ENCODE data around the gene BCAR3.

BCAR3 gene

GRCh38 chr1:93640656-93641440 lies 40.8 kb downstream of the BCAR3 start:
- no peaks in the 10 kb centered on the region for H3K36me3 ChIP-seq (ENCODE audit: control insufficient read depth, insufficient read depth, low read length)
- no peak overlapping the region for H3K4me3 ChIP-seq (ENCODE audit: low read depth, low read length)
- no peak overlapping the region for H3K9ac ChIP-seq (ENCODE audit: low read depth, low read length)
- H3K4me1 ChIP-seq (ENCODE audit: control insufficient read depth, insufficient read depth, low read length) = peaks cover 21% of the 10 kb centered on the region
- no peaks in the 10 kb centered on the region for H3K9me3 ChIP-seq (ENCODE audit: control insufficient read depth, insufficient read depth, low read length)
- no peaks in the 10 kb centered on the region for H3K27me3 ChIP-seq (ENCODE audit: control insufficient read depth, insufficient read depth, low read length)

GRCh38 chr1:93638981-93639380 lies 42.7 kb downstream of the BCAR3 start:
- Histone ChIP-seq H3K36me3 (ENCODE audit: control insufficient read depth, insufficient read depth, low read length) (no peaks in the 10 kb centered on the region), H3K27me3 (ENCODE audit: control insufficient read depth, insufficient read depth, low read length) (no peaks in the 10 kb centered on the region), H3K4me3 (ENCODE audit: low read depth, low read length) (no peak overlapping the region), H3K9ac (ENCODE audit: low read depth, low read length) (no peak overlapping the region), H3K9me3 (ENCODE audit: control insufficient read depth, insufficient read depth, low read length) (no peaks in the 10 kb centered on the region), H3K4me1 (ENCODE audit: control insufficient read depth, insufficient read depth, low read length) (peaks cover 17% of the 10 kb centered on the region)

- H3K4me1 ChIP-seq (ENCODE audit: control insufficient read depth, insufficient read depth, low read length) = peaks cover 16% of the 10 kb centered on the region
- no peaks in the 10 kb centered on the region for H3K9me3 ChIP-seq (ENCODE audit: control insufficient read depth, insufficient read depth, low read length)
- H3K27me3 ChIP-seq (ENCODE audit: control insufficient read depth, insufficient read depth, low read length) = no peaks in the 10 kb centered on the region
- H3K4me3 ChIP-seq (ENCODE audit: low read depth, low read length) = no peak overlapping the region
- no peak overlapping the region for H3K9ac ChIP-seq (ENCODE audit: low read depth, low read length)
- no peaks in the 10 kb centered on the region for H3K36me3 ChIP-seq (ENCODE audit: control insufficient read depth, insufficient read depth, low read length)
Observed at GRCh38 chr1:93638307-93638847, 43.3 kb downstream of the BCAR3 start.

- Histone ChIP-seq H3K9ac (ENCODE audit: low read depth, low read length) (no peak overlapping the region), H3K36me3 (ENCODE audit: control insufficient read depth, insufficient read depth, low read length) (no peaks in the 10 kb centered on the region), H3K9me3 (ENCODE audit: control insufficient read depth, insufficient read depth, low read length) (no peaks in the 10 kb centered on the region), H3K4me1 (ENCODE audit: control insufficient read depth, insufficient read depth, low read length) (peaks cover 16% of the 10 kb centered on the region), H3K27me3 (ENCODE audit: control insufficient read depth, insufficient read depth, low read length) (no peaks in the 10 kb centered on the region), H3K4me3 (ENCODE audit: low read depth, low read length) (no peak overlapping the region)
Observed at GRCh38 chr1:93636712-93637111, 44.9 kb downstream of the BCAR3 start.

- H3K27me3 ChIP-seq (ENCODE audit: control insufficient read depth, insufficient read depth, low read length) = no peaks in the 10 kb centered on the region
- H3K9ac ChIP-seq (ENCODE audit: low read depth, low read length) = no peak overlapping the region
- H3K4me3 ChIP-seq (ENCODE audit: low read depth, low read length) = peak overlapping the region; percentile 31
- H3K36me3 ChIP-seq (ENCODE audit: control insufficient read depth, insufficient read depth, low read length) = no peaks in the 10 kb centered on the region
- H3K4me1 ChIP-seq (ENCODE audit: control insufficient read depth, insufficient read depth, low read length) = peaks cover 16% of the 10 kb centered on the region
- H3K9me3 ChIP-seq (ENCODE audit: control insufficient read depth, insufficient read depth, low read length) = no peaks in the 10 kb centered on the region
Observed at GRCh38 chr1:93635614-93636543, 45.8 kb downstream of the BCAR3 start.

GRCh38 chr1:93633313-93633712 lies 48.3 kb downstream of the BCAR3 start:
- Histone ChIP-seq H3K27me3 (ENCODE audit: control insufficient read depth, insufficient read depth, low read length) (no peaks in the 10 kb centered on the region), H3K36me3 (ENCODE audit: control insufficient read depth, insufficient read depth, low read length) (peaks cover 2% of the 10 kb centered on the region), H3K9me3 (ENCODE audit: control insufficient read depth, insufficient read depth, low read length) (no peaks in the 10 kb centered on the region), H3K4me1 (ENCODE audit: control insufficient read depth, insufficient read depth, low read length) (peaks cover 12% of the 10 kb centered on the region), H3K9ac (ENCODE audit: low read depth, low read length) (no peak overlapping the region), H3K4me3 (ENCODE audit: low read depth, low read length) (no peak overlapping the region)

- peaks cover 2% of the 10 kb centered on the region for H3K36me3 ChIP-seq (ENCODE audit: control insufficient read depth, insufficient read depth, low read length)
- no peaks in the 10 kb centered on the region for H3K9me3 ChIP-seq (ENCODE audit: control insufficient read depth, insufficient read depth, low read length)
Observed at GRCh38 chr1:93631626-93632365, 49.8 kb downstream of the BCAR3 start.

GRCh38 chr1:93630168-93630567 lies 51.5 kb downstream of the BCAR3 start:
- Histone ChIP-seq H3K9me3 (ENCODE audit: control insufficient read depth, insufficient read depth, low read length) (no peaks in the 10 kb centered on the region), H3K27me3 (ENCODE audit: control insufficient read depth, insufficient read depth, low read length) (no peaks in the 10 kb centered on the region), H3K9ac (ENCODE audit: low read depth, low read length) (no peak overlapping the region), H3K4me3 (ENCODE audit: low read depth, low read length) (no peak overlapping the region), H3K36me3 (ENCODE audit: control insufficient read depth, insufficient read depth, low read length) (peaks cover 2% of the 10 kb centered on the region), H3K4me1 (ENCODE audit: control insufficient read depth, insufficient read depth, low read length) (peaks cover under 1% of the 10 kb centered on the region)

More at GRCh38 chr1:93631626-93632365, 49.8 kb downstream of the BCAR3 start:
- Histone ChIP-seq H3K27me3 (ENCODE audit: control insufficient read depth, insufficient read depth, low read length) (no peaks in the 10 kb centered on the region), H3K4me1 (ENCODE audit: control insufficient read depth, insufficient read depth, low read length) (peaks cover 12% of the 10 kb centered on the region), H3K9ac (ENCODE audit: low read depth, low read length) (no peak overlapping the region), H3K4me3 (ENCODE audit: low read depth, low read length) (no peak overlapping the region)

- no peaks in the 10 kb centered on the region for H3K9me3 ChIP-seq (ENCODE audit: control insufficient read depth, insufficient read depth, low read length)
- H3K36me3 ChIP-seq (ENCODE audit: control insufficient read depth, insufficient read depth, low read length) = peaks cover 2% of the 10 kb centered on the region
- no peak overlapping the region for H3K4me3 ChIP-seq (ENCODE audit: low read depth, low read length)
- H3K27me3 ChIP-seq (ENCODE audit: control insufficient read depth, insufficient read depth, low read length) = no peaks in the 10 kb centered on the region
- no peaks in the 10 kb centered on the region for H3K4me1 ChIP-seq (ENCODE audit: control insufficient read depth, insufficient read depth, low read length)
- H3K9ac ChIP-seq (ENCODE audit: low read depth, low read length) = no peak overlapping the region
Observed at GRCh38 chr1:93629101-93630059, 52.3 kb downstream of the BCAR3 start.

GRCh38 chr1:93628681-93629080 lies 53.0 kb downstream of the BCAR3 start:
- no peak overlapping the region for H3K9ac ChIP-seq (ENCODE audit: low read depth, low read length)
- H3K4me3 ChIP-seq (ENCODE audit: low read depth, low read length) = no peak overlapping the region
- no peaks in the 10 kb centered on the region for H3K4me1 ChIP-seq (ENCODE audit: control insufficient read depth, insufficient read depth, low read length)
- no peaks in the 10 kb centered on the region for H3K9me3 ChIP-seq (ENCODE audit: control insufficient read depth, insufficient read depth, low read length)
- peaks cover 2% of the 10 kb centered on the region for H3K36me3 ChIP-seq (ENCODE audit: control insufficient read depth, insufficient read depth, low read length)
- H3K27me3 ChIP-seq (ENCODE audit: control insufficient read depth, insufficient read depth, low read length) = no peaks in the 10 kb centered on the region

All from iPS-15b (cell line).